Measurements from ENCODE around the gene RAB6A. TPM values are rescaled to one million over a fixed set of nuclear protein-coding genes. Genes with fewer than 3 reads are reported as not detected.

Gene RAB6A
- total RNA-seq, 5 donors from 2014 or later (not counting 1 experiment from before 2014, with no cell fraction given) = 58.1 to 118 (median 102) TPM

- Histone ChIP-seq H3K36me3 (ENCODE audit: control insufficient read depth in 2 of 2, extremely low read depth in 1 of 2, insufficient read depth in 1 of 2, low read length in 1 of 2) (peaks cover 0 to 3% of the 10 kb centered on the region in 2 donors), H3K9me3 (no peaks in the 10 kb centered on the region), H3K4me3 (ENCODE audit: control insufficient read depth in 1 of 2, extremely low read depth in 1 of 2, low read length in 1 of 2) (no peak overlapping the region), H3K4me1 (ENCODE audit: control insufficient read depth in 1 of 2, extremely low read depth in 1 of 2, insufficient read depth in 2 of 2, low read length in 2 of 2) (peaks cover 12 to 14% of the 10 kb centered on the region in 2 experiments), H3K27me3 (replicated peaks in 1 of 2; ENCODE audit: control insufficient read depth in 2 of 2, extremely low read depth in 1 of 2, insufficient read depth in 2 of 2, low read length in 1 of 2) (no peaks in the 10 kb centered on the region), H3K27ac (ENCODE audit: low read length) (no peak overlapping the region)
- H3K4me1 Mint-ChIP-seq = peaks cover 41 to 49% (median 41%) of the 10 kb centered on the region in 3 donors
- H3K36me3 Mint-ChIP-seq = peaks cover 8% of the 10 kb centered on the region
- DNase-seq = no peak
- no peak for ATAC-seq (replicated peaks in 1 of 4)
- ChIA-PET CTCF (no interaction called here), POLR2A (no interaction called here)
- no peaks in the 10 kb centered on the region for H3K27me3 Mint-ChIP-seq
- H3K27ac Mint-ChIP-seq = no peak overlapping the region
- no CpG with 5 or more reads among the region's 1 CpG for WGBS (ENCODE audit: insufficient coverage)
- H3K4me3 Mint-ChIP-seq = peak overlapping the region; percentile 88 to 98 (median 90)
- no peaks in the 10 kb centered on the region for H3K9me3 Mint-ChIP-seq
Measured at GRCh38 chr11:73758451-73758850, 2.4 kb downstream of the RAB6A start.

GRCh38 chr11:73757598-73757997, 3.3 kb downstream of the RAB6A start:
- Histone ChIP-seq H3K27me3 (replicated peaks in 1 of 2; ENCODE audit: control insufficient read depth in 2 of 2, extremely low read depth in 1 of 2, insufficient read depth in 2 of 2, low read length in 1 of 2) (no peaks in the 10 kb centered on the region), H3K4me1 (ENCODE audit: control insufficient read depth in 1 of 2, extremely low read depth in 1 of 2, insufficient read depth in 2 of 2, low read length in 2 of 2) (peaks cover 12 to 16% of the 10 kb centered on the region in 2 experiments), H3K27ac (ENCODE audit: low read length) (no peak overlapping the region), H3K36me3 (ENCODE audit: control insufficient read depth in 2 of 2, extremely low read depth in 1 of 2, insufficient read depth in 1 of 2, low read length in 1 of 2) (peaks cover 0 to 3% of the 10 kb centered on the region in 2 donors), H3K9me3 (no peaks in the 10 kb centered on the region), H3K4me3 (ENCODE audit: control insufficient read depth in 1 of 2, extremely low read depth in 1 of 2, low read length in 1 of 2) (no peak overlapping the region)
- peaks cover 44 to 52% (median 45%) of the 10 kb centered on the region in 3 donors for H3K4me1 Mint-ChIP-seq
- no peak overlapping the region for H3K27ac Mint-ChIP-seq
- POLR2A ChIA-PET = interaction anchor here in 1 of 2 donors (0.6 kb wide), 1 partner anchor 16 kb away, joined by 4 read pairs; no protein-coding TSS in a partner anchor
- CTCF ChIA-PET = no interaction called here
- H3K27me3 Mint-ChIP-seq = no peaks in the 10 kb centered on the region
- no peaks in the 10 kb centered on the region for H3K9me3 Mint-ChIP-seq
- DNase-seq = no peak
- ATAC-seq (replicated peaks in 1 of 4) = no peak
- whole genome bisulfite sequencing (ENCODE audit: insufficient coverage) = no CpG with 5 or more reads among the region's 5 CpGs
- peak overlapping the region in 1 of 3 donors; percentile 98 for H3K4me3 Mint-ChIP-seq
- peaks cover 10% of the 10 kb centered on the region for H3K36me3 Mint-ChIP-seq

- POLR2A ChIA-PET = no interaction called here
- H3K9me3 ChIP-seq = no peaks in the 10 kb centered on the region
- no peak overlapping the region for H3K4me3 ChIP-seq (ENCODE audit: control insufficient read depth in 1 of 2, extremely low read depth in 1 of 2, low read length in 1 of 2)
- no peaks in the 10 kb centered on the region for H3K27me3 ChIP-seq (replicated peaks in 1 of 2; ENCODE audit: control insufficient read depth in 2 of 2, extremely low read depth in 1 of 2, insufficient read depth in 2 of 2, low read length in 1 of 2)
- Mint-ChIP-seq H3K4me1 (peaks cover 57 to 62% (median 62%) of the 10 kb centered on the region in 3 donors), H3K27me3 (no peaks in the 10 kb centered on the region), H3K9me3 (no peaks in the 10 kb centered on the region), H3K36me3 (peaks cover 11% of the 10 kb centered on the region), H3K27ac (no peak overlapping the region), H3K4me3 (no peak overlapping the region)
- peaks cover 15 to 23% of the 10 kb centered on the region in 2 experiments for H3K4me1 ChIP-seq (ENCODE audit: control insufficient read depth in 1 of 2, extremely low read depth in 1 of 2, insufficient read depth in 2 of 2, low read length in 2 of 2)
- DNase-seq = no peak
- H3K27ac ChIP-seq (ENCODE audit: low read length) = no peak overlapping the region
- H3K36me3 ChIP-seq (ENCODE audit: control insufficient read depth in 2 of 2, extremely low read depth in 1 of 2, insufficient read depth in 1 of 2, low read length in 1 of 2) = peaks cover 0 to 3% of the 10 kb centered on the region in 2 donors
- no peak for ATAC-seq (replicated peaks in 1 of 4)
- CTCF ChIA-PET = interaction anchor here in 1 of 2 donors (0.5 to 0.6 kb wide), 2 partner anchors 242 to 1320 kb away, joined by 3 to 6 read pairs; no protein-coding TSS in a partner anchor
Measured at GRCh38 chr11:73755670-73756069, 5.2 kb downstream of the RAB6A start.

- Mint-ChIP-seq H3K9me3 (no peaks in the 10 kb centered on the region), H3K4me1 (peaks cover 58 to 67% (median 62%) of the 10 kb centered on the region in 3 donors), H3K27ac (no peak overlapping the region), H3K4me3 (no peak overlapping the region), H3K36me3 (peaks cover 11% of the 10 kb centered on the region), H3K27me3 (no peaks in the 10 kb centered on the region)
- no peak for ATAC-seq (replicated peaks in 1 of 4)
- H3K4me1 ChIP-seq (ENCODE audit: control insufficient read depth in 1 of 2, extremely low read depth in 1 of 2, insufficient read depth in 2 of 2, low read length in 2 of 2) = peaks cover 7 to 20% of the 10 kb centered on the region in 2 experiments
- H3K27ac ChIP-seq (ENCODE audit: low read length) = no peak overlapping the region
- WGBS (ENCODE audit: insufficient coverage) = 80% methylated on average over 1 of the region's 1 CpG
- ChIA-PET CTCF (no interaction called here), POLR2A (no interaction called here)
- no peaks in the 10 kb centered on the region for H3K9me3 ChIP-seq
- DNase-seq = no peak
- H3K27me3 ChIP-seq (replicated peaks in 1 of 2; ENCODE audit: control insufficient read depth in 2 of 2, extremely low read depth in 1 of 2, insufficient read depth in 2 of 2, low read length in 1 of 2) = no peaks in the 10 kb centered on the region
- no peak overlapping the region for H3K4me3 ChIP-seq (ENCODE audit: control insufficient read depth in 1 of 2, extremely low read depth in 1 of 2, low read length in 1 of 2)
- H3K36me3 ChIP-seq (ENCODE audit: control insufficient read depth in 2 of 2, extremely low read depth in 1 of 2, insufficient read depth in 1 of 2, low read length in 1 of 2) = peaks cover 0 to 3% of the 10 kb centered on the region in 2 donors
Measured at GRCh38 chr11:73753938-73754337, 6.9 kb downstream of the RAB6A start.

GRCh38 chr11:73752903-73753302, 8.0 kb downstream of the RAB6A start:
- peaks cover 11% of the 10 kb centered on the region for H3K36me3 Mint-ChIP-seq
- ChIA-PET POLR2A (no interaction called here), CTCF (interaction anchor here in 1 of 2 donors (0.7 kb wide), 1 partner anchor 92 kb away, joined by 4 read pairs; no protein-coding TSS in a partner anchor)
- H3K27me3 Mint-ChIP-seq = no peaks in the 10 kb centered on the region
- no peaks in the 10 kb centered on the region for H3K9me3 Mint-ChIP-seq
- H3K4me1 ChIP-seq (ENCODE audit: control insufficient read depth in 1 of 2, extremely low read depth in 1 of 2, insufficient read depth in 2 of 2, low read length in 2 of 2) = peaks cover 3 to 20% of the 10 kb centered on the region in 2 experiments
- no peak for ATAC-seq (replicated peaks in 1 of 4)
- WGBS (ENCODE audit: insufficient coverage) = 94% methylated on average over 6 of the region's 7 CpGs
- no peak overlapping the region for H3K4me3 Mint-ChIP-seq
- H3K9me3 ChIP-seq = no peaks in the 10 kb centered on the region
- H3K27me3 ChIP-seq (replicated peaks in 1 of 2; ENCODE audit: control insufficient read depth in 2 of 2, extremely low read depth in 1 of 2, insufficient read depth in 2 of 2, low read length in 1 of 2) = no peaks in the 10 kb centered on the region
- H3K4me3 ChIP-seq (ENCODE audit: control insufficient read depth in 1 of 2, extremely low read depth in 1 of 2, low read length in 1 of 2) = no peak overlapping the region
- H3K27ac ChIP-seq (ENCODE audit: low read length) = no peak overlapping the region
- H3K36me3 ChIP-seq (ENCODE audit: control insufficient read depth in 2 of 2, extremely low read depth in 1 of 2, insufficient read depth in 1 of 2, low read length in 1 of 2) = peaks cover 0 to 3% of the 10 kb centered on the region in 2 donors
- no peak for DNase-seq
- no peak overlapping the region for H3K27ac Mint-ChIP-seq
- peaks cover 53 to 60% (median 60%) of the 10 kb centered on the region in 3 donors for H3K4me1 Mint-ChIP-seq

GRCh38 chr11:73752216-73752867, 8.5 kb downstream of the RAB6A start:
- Histone ChIP-seq H3K9me3 (no peaks in the 10 kb centered on the region), H3K36me3 (ENCODE audit: control insufficient read depth in 2 of 2, extremely low read depth in 1 of 2, insufficient read depth in 1 of 2, low read length in 1 of 2) (peaks cover 0 to 3% of the 10 kb centered on the region in 2 donors), H3K4me3 (ENCODE audit: control insufficient read depth in 1 of 2, extremely low read depth in 1 of 2, low read length in 1 of 2) (no peak overlapping the region), H3K27ac (ENCODE audit: low read length) (no peak overlapping the region), H3K27me3 (replicated peaks in 1 of 2; ENCODE audit: control insufficient read depth in 2 of 2, extremely low read depth in 1 of 2, insufficient read depth in 2 of 2, low read length in 1 of 2) (no peaks in the 10 kb centered on the region), H3K4me1 (ENCODE audit: control insufficient read depth in 1 of 2, extremely low read depth in 1 of 2, insufficient read depth in 2 of 2, low read length in 2 of 2) (peaks cover 3 to 20% of the 10 kb centered on the region in 2 experiments)
- no peaks in the 10 kb centered on the region for H3K27me3 Mint-ChIP-seq
- 95% methylated on average over 8 of the region's 14 CpGs for WGBS (ENCODE audit: insufficient coverage)
- H3K27ac Mint-ChIP-seq = peak overlapping the region in 1 of 2 donors; percentile 40
- ChIA-PET CTCF (interaction anchor here in 1 of 2 donors (0.7 kb wide), 1 partner anchor 92 kb away, joined by 4 read pairs; no protein-coding TSS in a partner anchor), POLR2A (no interaction called here)
- no peaks in the 10 kb centered on the region for H3K9me3 Mint-ChIP-seq
- no peak for ATAC-seq (replicated peaks in 1 of 4)
- H3K36me3 Mint-ChIP-seq = peaks cover 9% of the 10 kb centered on the region
- H3K4me1 Mint-ChIP-seq = peaks cover 55 to 62% (median 61%) of the 10 kb centered on the region in 3 donors
- H3K4me3 Mint-ChIP-seq = peak overlapping the region in 1 of 3 donors; percentile 3
- no peak for DNase-seq

All from T-cell (primary cell).